Activated CD8-positive, alpha-beta T cell treated with anti-CD3 and anti-CD28 coated beads for 36 hours (primary cell): ENCODE data around the gene TST. TPM values are rescaled to one million over a fixed set of nuclear protein-coding genes. Genes with fewer than 3 reads are reported as not detected.

ENCODE experiments used
- ATAC-seq: fragments of 200-7000 bp; cut with Tn5 transposase; one replicate; pipeline ENCODE4 v1.10.0; 2021; ENCODE audit warnings: mild to moderate bottlenecking, moderate library complexity
- CTCF ChIA-PET: fragments of 350-600 bp; sonication (Branson Sonifier 250); formaldehyde crosslinking; loops from one replicate; lab custom pipeline; 2021; ENCODE audit warnings: antibody characterized with exemption; lab: Charles Lee
- POLR2A ChIA-PET: fragments of 350-600 bp; sonication (Branson Sonifier 250); formaldehyde crosslinking; loops from one replicate; lab custom pipeline; 2021; ENCODE audit warnings: antibody characterized with exemption; lab: Charles Lee
- DNase-seq: peaks from one replicate; pipeline ENCODE4 v3.0.0-alpha.2; 2020
- H3K27ac Mint-ChIP-seq: one replicate; pipeline ENCODE4 v1.8.0; 2021; ENCODE audit warnings: mild to moderate bottlenecking, mixed read lengths
- H3K27me3 Mint-ChIP-seq: one replicate; pipeline ENCODE4 v1.8.0; 2021; ENCODE audit warnings: mixed read lengths
- H3K36me3 Mint-ChIP-seq: one replicate; pipeline ENCODE4 v1.8.0; 2021; ENCODE audit warnings: low read depth, mixed read lengths
- H3K4me1 Mint-ChIP-seq: one replicate; pipeline ENCODE4 v1.8.0; 2021; ENCODE audit warnings: low read depth, mixed read lengths
- H3K4me3 Mint-ChIP-seq: one replicate; pipeline ENCODE4 v1.8.0; 2021; ENCODE audit warnings: mild to moderate bottlenecking, moderate library complexity, mixed read lengths
- H3K9me3 Mint-ChIP-seq: one replicate; pipeline ENCODE4 v1.8.0; 2021; ENCODE audit warnings: mixed read lengths
- intact Hi-C: fragments of 100-400 bp; cut with micrococcal nuclease; formaldehyde crosslinking; loops from one replicate; pipeline ENCODE4 v1.10.0; 2022
- total RNA-seq, 2 experiments: library from RNA; stranded (reverse); gene quantifications; one replicate each; pipeline ENCODE4 v1.2.3, GENCODE V29; 2021
- TF ChIP-seq, protein P1 (sequence below): fragments of 200-600 bp; IDR thresholded peaks from one replicate; pipeline ENCODE4 v1.8.0; 2022; ENCODE audit warnings: antibody characterized with exemption, mild to moderate bottlenecking

TST gene
- total RNA-seq, 2 experiments from 2014 or later: 1.2 to 1.8 TPM

DNA sequence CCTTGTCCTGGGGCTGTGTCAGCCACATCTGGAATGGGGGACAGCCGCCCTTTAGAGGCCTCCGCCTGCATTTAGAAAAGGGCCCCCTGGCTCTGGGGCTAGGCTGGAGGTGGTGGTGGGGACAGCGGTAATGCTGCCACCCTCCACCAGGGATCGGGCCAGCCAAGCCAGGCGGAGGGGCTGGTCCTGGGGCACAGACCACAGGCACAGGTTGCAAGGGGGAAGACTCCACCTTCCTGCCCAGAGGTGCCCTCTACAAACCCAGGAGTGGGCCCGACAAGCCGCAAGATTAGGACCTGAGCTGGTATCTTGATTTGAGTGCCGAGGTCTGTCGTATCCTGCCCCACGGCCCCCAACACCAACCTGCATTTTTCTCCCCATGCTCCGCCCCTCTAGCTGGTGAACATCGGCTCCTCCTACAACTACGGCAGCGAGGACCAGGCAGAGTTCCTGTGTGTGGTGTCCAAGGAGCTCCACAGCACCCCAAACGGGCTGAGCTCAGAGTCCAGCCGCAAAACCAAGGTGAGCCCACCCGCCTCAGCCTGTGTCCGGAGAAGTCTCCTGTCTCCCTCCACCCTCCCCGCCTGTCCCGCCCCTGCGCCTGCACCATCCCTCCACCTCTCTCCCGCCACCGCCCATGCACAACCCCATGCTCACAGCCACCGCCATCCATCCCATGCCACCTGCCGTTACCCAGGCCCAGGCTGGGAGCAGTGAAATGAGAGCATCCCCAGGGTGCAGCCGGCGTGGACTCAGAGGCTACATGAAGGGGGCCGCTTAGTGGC, 39.9 kb upstream of the TST start:
- Mint-ChIP-seq H3K4me1 (peaks cover 35% of the 10 kb centered on the region), H3K27me3 (no peaks in the 10 kb centered on the region), H3K27ac (no peak overlapping the region), H3K36me3 (peaks cover 7% of the 10 kb centered on the region), H3K9me3 (no peaks in the 10 kb centered on the region), H3K4me3 (no peak overlapping the region)
- ChIA-PET POLR2A (no interaction called here), CTCF (no interaction called here)
- TF ChIP-seq, protein P1, sequence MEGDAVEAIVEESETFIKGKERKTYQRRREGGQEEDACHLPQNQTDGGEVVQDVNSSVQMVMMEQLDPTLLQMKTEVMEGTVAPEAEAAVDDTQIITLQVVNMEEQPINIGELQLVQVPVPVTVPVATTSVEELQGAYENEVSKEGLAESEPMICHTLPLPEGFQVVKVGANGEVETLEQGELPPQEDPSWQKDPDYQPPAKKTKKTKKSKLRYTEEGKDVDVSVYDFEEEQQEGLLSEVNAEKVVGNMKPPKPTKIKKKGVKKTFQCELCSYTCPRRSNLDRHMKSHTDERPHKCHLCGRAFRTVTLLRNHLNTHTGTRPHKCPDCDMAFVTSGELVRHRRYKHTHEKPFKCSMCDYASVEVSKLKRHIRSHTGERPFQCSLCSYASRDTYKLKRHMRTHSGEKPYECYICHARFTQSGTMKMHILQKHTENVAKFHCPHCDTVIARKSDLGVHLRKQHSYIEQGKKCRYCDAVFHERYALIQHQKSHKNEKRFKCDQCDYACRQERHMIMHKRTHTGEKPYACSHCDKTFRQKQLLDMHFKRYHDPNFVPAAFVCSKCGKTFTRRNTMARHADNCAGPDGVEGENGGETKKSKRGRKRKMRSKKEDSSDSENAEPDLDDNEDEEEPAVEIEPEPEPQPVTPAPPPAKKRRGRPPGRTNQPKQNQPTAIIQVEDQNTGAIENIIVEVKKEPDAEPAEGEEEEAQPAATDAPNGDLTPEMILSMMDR: no peak
- no peak for DNase-seq
- no peak for ATAC-seq
- intact Hi-C loops: no loop called here

- Mint-ChIP-seq H3K4me3 (no peak overlapping the region), H3K4me1 (peaks cover 34% of the 10 kb centered on the region), H3K27ac (no peak overlapping the region), H3K27me3 (no peaks in the 10 kb centered on the region), H3K9me3 (no peaks in the 10 kb centered on the region), H3K36me3 (peaks cover 7% of the 10 kb centered on the region)
- ChIA-PET POLR2A (no interaction called here), CTCF (no interaction called here)
- no peak for ATAC-seq
- no peak for DNase-seq
- intact Hi-C loops: no loop called here
- TF ChIP-seq, protein P1: no peak
These were observed 38.7 kb upstream of the TST start for GRCh38 chr22:37057796-37058510.

- peaks cover 7% of the 10 kb centered on the region for H3K36me3 Mint-ChIP-seq
- intact Hi-C loops: no loop called here
These were observed 38.0 kb upstream of the TST start for GRCh38 chr22:37057226-37057625.

DNA sequence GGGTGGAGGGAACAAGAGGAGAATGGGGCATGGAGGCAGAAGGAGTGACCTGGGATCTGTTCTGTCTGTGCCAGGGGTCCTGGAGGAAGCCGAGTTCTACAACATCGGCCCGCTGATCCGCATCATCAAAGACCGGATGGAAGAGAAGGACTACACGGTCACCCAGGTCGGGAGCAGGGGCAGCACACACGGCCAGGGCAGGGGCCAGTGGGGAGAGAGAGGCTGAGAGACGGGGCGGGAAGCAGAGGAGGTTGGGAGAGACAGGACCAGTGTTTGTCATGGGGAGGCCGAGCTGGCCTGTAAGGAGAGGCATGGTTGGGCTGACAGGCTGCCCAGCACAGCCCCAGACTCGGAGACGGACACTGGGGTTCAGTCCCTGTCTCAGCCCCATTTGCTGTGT, 37.0 kb upstream of the TST start:
- H3K4me1 Mint-ChIP-seq: peaks cover 27% of the 10 kb centered on the region
- H3K27ac Mint-ChIP-seq: peak overlapping the region; percentile 30
- intact Hi-C loops: no loop called here
- H3K9me3 Mint-ChIP-seq: no peaks in the 10 kb centered on the region
- H3K4me3 Mint-ChIP-seq: no peak overlapping the region
- ChIA-PET POLR2A (no interaction called here), CTCF (interaction anchor here (2.0 kb wide), 1 partner anchor 142 kb away, joined by 9 read pairs; no protein-coding TSS in a partner anchor)
- peaks cover 7% of the 10 kb centered on the region for H3K36me3 Mint-ChIP-seq
- no peak for DNase-seq
- no peaks in the 10 kb centered on the region for H3K27me3 Mint-ChIP-seq
- no peak for ATAC-seq
- TF ChIP-seq, protein P1: no peak

More at GRCh38 chr22:37057226-37057625, 38.0 kb upstream of the TST start:
- Mint-ChIP-seq H3K27me3 (no peaks in the 10 kb centered on the region), H3K4me3 (no peak overlapping the region), H3K27ac (no peak overlapping the region), H3K4me1 (peaks cover 36% of the 10 kb centered on the region), H3K9me3 (no peaks in the 10 kb centered on the region)
- ChIA-PET CTCF (no interaction called here), POLR2A (no interaction called here)
- ATAC-seq (no peak), DNase-seq (no peak)
- TF ChIP-seq, protein P1: no peak
